HFFc6 (cell line): ENCODE data around the gene OCA2. TPM values are rescaled to one million over a fixed set of nuclear protein-coding genes. Genes with fewer than 3 reads are reported as not detected.

Experiments
- DNase-seq: peaks from one replicate; pipeline ENCODE4 v3.0.0-alpha.2; 2018
- H3K27ac Mint-ChIP-seq: 2 replicates; pipeline ENCODE4 v1.8.0; 2020; ENCODE audit warnings: mild to moderate bottlenecking, mixed read lengths
- H3K27me3 Mint-ChIP-seq: 2 replicates; pipeline ENCODE4 v1.8.0; 2021; ENCODE audit warnings: mild to moderate bottlenecking, moderate library complexity, mixed read lengths; ENCODE audit not compliant: insufficient read depth
- H3K36me3 Mint-ChIP-seq: 2 replicates; pipeline ENCODE4 v1.8.0; 2021; ENCODE audit warnings: low read depth, mixed read lengths
- H3K4me1 Mint-ChIP-seq: 2 replicates; pipeline ENCODE4 v1.8.0; 2020; ENCODE audit warnings: low read depth, mixed read lengths
- H3K4me3 Mint-ChIP-seq: 2 replicates; pipeline ENCODE4 v1.8.0; 2020; ENCODE audit warnings: mild to moderate bottlenecking, moderate library complexity, mixed read lengths
- H3K9me3 Mint-ChIP-seq: 2 replicates; pipeline ENCODE4 v1.8.0; 2020; ENCODE audit warnings: mild to moderate bottlenecking, mixed read lengths
- total RNA-seq, 6 experiments: library from RNA; stranded (reverse); fragmentation: NEBNext Ultra II Directional; extraction: Animal tissue kit (Norgen Biotek cat#: 25700); gene quantifications; 2 replicates in 1 of 6; 3 replicates in 5 of 6; pipeline ENCODE4 v1.2.3, GENCODE V29; 2021
- TF ChIP-seq, protein P1 (sequence below): fragments of 200-600 bp; sonication (generic); IDR thresholded peaks from 2 replicates; pipeline ENCODE4 v1.5.0; 2021; ENCODE audit warnings: antibody characterized with exemption, mild to moderate bottlenecking

Gene OCA2
- total RNA-seq, 6 experiments from 2014 or later, result not detected

DNA sequence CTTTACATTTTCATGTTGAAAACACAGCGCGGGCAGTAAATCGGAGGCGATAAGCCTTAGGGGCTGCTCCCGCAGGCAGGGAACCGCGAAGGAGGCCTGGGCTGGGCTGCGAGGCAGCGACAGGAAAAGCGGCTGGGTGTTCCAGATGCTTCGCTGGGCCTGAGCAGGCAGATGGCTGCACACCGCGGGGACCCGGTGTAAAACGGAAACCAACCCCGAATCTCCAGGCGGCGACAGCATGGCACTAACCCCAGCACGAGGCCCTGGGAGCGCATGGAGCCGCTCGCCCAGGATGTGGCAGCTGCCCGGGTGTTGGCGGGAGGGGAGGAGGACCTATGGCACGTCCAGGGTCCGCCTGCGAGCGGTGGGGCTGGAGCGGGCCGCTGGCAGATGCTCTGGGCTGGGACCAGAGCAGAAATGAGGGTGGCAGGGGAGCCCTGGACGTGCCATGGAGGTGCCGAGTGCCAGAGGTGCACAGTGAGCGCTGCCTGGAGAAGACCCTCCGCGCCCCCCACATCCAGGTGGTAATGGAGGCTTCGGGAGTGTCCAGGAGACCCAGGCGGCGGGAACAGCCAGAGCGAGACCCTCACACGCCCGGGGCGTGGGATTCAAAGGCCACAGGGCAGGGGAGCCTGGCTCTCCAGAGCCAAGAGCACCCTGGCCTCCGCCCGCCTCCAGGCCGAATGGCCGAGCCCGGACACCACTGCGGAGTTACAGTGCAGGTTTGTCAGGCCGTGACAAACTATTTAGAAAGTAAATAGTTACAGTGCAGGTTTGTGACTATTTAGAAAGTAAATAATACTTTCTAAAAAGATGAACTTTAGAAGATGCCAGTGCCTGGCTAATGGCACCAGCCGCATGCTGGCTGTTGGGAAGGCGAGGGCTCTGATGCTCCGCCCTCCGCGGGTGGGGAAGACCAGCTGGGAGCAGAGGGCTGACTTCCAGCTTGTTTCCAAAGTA, 293.6 kb downstream of the OCA2 start:
- TF ChIP-seq, protein P1, sequence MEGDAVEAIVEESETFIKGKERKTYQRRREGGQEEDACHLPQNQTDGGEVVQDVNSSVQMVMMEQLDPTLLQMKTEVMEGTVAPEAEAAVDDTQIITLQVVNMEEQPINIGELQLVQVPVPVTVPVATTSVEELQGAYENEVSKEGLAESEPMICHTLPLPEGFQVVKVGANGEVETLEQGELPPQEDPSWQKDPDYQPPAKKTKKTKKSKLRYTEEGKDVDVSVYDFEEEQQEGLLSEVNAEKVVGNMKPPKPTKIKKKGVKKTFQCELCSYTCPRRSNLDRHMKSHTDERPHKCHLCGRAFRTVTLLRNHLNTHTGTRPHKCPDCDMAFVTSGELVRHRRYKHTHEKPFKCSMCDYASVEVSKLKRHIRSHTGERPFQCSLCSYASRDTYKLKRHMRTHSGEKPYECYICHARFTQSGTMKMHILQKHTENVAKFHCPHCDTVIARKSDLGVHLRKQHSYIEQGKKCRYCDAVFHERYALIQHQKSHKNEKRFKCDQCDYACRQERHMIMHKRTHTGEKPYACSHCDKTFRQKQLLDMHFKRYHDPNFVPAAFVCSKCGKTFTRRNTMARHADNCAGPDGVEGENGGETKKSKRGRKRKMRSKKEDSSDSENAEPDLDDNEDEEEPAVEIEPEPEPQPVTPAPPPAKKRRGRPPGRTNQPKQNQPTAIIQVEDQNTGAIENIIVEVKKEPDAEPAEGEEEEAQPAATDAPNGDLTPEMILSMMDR, result no peak
- no peaks in the 10 kb centered on the region for H3K36me3 Mint-ChIP-seq
- peaks cover 50% of the 10 kb centered on the region; the same call in 1 of the 2 replicates for H3K9me3 Mint-ChIP-seq
- H3K4me1 Mint-ChIP-seq, result no peaks in the 10 kb centered on the region
- no peaks in the 10 kb centered on the region; the same call in 1 of the 2 replicates for H3K27me3 Mint-ChIP-seq
- no peak overlapping the region for H3K27ac Mint-ChIP-seq
- no peak for DNase-seq
- H3K4me3 Mint-ChIP-seq, result no peak overlapping the region

DNA sequence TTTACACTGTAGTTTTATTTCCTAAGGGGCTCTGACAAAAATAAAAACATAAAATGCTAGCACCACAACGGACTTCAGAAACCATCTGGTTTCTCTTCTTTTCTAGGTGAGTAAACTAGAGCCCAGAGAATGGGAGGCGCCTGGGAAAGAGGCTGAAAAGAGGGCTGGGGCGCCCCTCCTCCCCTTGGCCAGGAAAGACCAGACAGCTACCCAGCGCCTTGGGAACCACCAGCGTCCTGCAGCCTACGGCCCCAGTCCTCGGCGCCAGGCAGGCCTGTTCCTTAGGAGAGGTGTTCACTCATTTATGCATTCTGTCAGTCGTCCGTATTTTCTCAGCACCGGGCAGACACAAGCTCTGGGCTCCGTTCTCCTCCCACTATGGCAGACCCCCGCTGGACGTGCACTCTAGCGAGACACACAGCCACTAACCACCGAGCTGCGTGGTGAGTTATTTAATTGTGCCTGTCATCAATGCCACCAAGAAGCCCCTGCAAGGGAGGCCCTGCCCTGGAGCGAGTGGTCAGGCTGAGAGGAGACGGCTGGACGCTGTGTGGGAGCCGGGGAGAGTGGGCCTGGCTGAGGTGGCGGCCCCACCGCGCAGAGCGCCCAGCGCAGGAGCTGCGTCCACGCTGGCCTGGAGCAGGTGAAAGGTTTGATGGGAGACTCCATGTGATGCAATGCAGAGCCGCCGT, 294.4 kb downstream of the OCA2 start:
- no peak for DNase-seq
- no peak overlapping the region for H3K4me3 Mint-ChIP-seq
- H3K36me3 Mint-ChIP-seq, result no peaks in the 10 kb centered on the region
- no peak overlapping the region for H3K27ac Mint-ChIP-seq
- peaks cover 50% of the 10 kb centered on the region; the same call in 1 of the 2 replicates for H3K9me3 Mint-ChIP-seq
- H3K4me1 Mint-ChIP-seq, result no peaks in the 10 kb centered on the region
- no peaks in the 10 kb centered on the region; the same call in 1 of the 2 replicates for H3K27me3 Mint-ChIP-seq
- TF ChIP-seq, protein P1, result no peak

DNA sequence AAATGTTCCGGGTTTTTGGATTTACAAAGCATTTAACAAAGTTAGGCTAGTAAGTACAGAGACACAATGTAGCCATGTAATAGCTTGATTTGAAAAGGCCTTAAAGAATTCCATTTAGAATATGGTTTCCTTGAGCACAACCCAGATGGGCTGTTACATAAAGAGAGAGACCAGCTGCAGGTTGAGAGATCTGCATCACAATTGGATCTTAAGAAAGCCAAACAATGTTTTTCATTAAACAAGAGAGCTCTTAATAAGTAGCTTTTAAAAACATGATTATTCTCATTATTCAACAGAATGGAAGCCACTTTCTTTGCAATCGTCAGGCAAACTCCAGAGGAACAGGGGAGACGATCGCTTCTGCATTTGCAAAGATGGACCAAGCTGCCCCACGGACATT, 300.3 kb downstream of the OCA2 start:
- no peak for DNase-seq
- H3K4me3 Mint-ChIP-seq, result no peak overlapping the region
- TF ChIP-seq, protein P1, result no peak
- H3K9me3 Mint-ChIP-seq, result peaks cover 49% of the 10 kb centered on the region; the same call in 1 of the 2 replicates
- H3K36me3 Mint-ChIP-seq, result no peaks in the 10 kb centered on the region
- H3K27me3 Mint-ChIP-seq, result peaks cover 4% of the 10 kb centered on the region; the same call in 1 of the 2 replicates
- H3K27ac Mint-ChIP-seq, result no peak overlapping the region
- H3K4me1 Mint-ChIP-seq, result no peaks in the 10 kb centered on the region; the same call in 1 of the 2 replicates

DNA sequence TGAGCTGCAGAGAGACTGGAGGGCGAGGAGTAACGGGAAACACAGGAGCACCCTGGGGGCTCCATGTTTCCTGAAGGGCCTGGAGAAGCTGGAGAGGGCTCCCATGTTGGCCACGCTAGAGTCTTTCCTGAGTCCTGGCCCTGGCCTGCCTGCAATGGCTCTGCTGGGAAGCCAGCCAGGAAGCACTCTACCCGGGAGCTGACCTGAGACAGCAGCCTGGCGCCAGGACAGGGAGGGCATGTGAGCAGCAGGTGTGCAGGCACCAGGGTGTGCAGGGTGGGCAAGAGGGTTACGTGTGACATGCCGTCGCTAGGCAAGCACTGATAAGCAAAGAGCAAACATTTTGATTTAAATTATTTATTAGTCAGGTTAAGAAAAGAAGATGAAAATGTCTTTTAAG, 301.4 kb downstream of the OCA2 start:
- DNase-seq, result no peak
- H3K27me3 Mint-ChIP-seq, result peaks cover 4% of the 10 kb centered on the region; the same call in 1 of the 2 replicates
- H3K4me3 Mint-ChIP-seq, result no peak overlapping the region
- H3K4me1 Mint-ChIP-seq, result no peaks in the 10 kb centered on the region; the same call in 1 of the 2 replicates
- TF ChIP-seq, protein P1, result no peak
- peaks cover 48% of the 10 kb centered on the region; the same call in 1 of the 2 replicates for H3K9me3 Mint-ChIP-seq
- no peaks in the 10 kb centered on the region for H3K36me3 Mint-ChIP-seq
- H3K27ac Mint-ChIP-seq, result no peak overlapping the region

DNA sequence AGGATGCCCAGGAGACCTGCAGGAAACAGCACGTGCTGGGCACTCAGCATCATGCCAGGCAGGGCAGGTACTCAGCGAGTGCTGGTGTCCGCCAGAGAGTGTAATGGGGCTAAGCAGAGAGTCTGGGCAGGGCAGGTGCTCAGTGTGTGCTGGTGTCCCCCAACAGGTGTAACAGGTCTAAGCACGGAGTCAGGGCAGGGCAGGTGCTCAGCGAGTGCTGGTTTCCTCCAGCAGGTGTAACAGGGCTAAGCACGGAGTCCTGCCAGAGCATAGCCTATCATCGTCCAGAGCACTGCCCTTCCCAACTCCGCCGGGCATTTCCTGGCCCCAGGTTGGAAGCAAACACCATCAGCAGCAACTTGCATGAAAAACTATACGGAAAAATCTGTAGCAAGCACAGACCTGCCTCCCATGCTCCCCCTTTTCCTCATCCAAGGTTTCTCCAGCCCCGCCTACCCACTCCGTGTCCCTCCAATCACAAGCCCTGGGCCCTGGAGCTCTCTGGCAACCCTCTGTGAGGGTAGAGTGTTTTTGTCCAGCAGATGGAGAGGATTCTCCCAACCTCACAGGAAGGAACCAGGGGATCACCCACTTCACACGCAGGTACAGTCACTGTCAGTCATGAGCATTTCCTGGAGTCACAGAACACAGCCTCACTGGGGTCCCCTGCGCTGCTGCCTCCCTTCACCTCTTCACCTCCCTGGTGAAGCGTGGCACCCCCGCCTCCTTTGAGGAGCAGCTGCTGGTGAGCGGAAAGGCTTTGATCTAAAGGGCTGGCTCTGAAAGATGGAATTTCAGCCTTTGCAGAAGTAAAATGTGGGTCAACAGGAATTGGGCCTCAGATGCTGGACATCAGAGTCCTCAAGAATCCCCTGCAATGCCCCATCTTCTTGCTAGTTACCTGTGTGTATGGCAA, 302.5 kb downstream of the OCA2 start:
- peaks cover 4% of the 10 kb centered on the region; the same call in 1 of the 2 replicates for H3K27me3 Mint-ChIP-seq
- no peak for DNase-seq
- TF ChIP-seq, protein P1, result no peak
- peaks cover 53% of the 10 kb centered on the region; the same call in 1 of the 2 replicates for H3K9me3 Mint-ChIP-seq
- H3K27ac Mint-ChIP-seq, result no peak overlapping the region
- no peak overlapping the region for H3K4me3 Mint-ChIP-seq
- no peaks in the 10 kb centered on the region; the same call in 1 of the 2 replicates for H3K4me1 Mint-ChIP-seq
- H3K36me3 Mint-ChIP-seq, result no peaks in the 10 kb centered on the region
